Chondrocyte (in vitro differentiated cells): ENCODE data around the gene JAK1. TPM values are rescaled to one million over a fixed set of nuclear protein-coding genes. Genes with fewer than 3 reads are reported as not detected.

Source experiments
- DNase-seq: peaks from one replicate; pipeline ENCODE4 v3.0.0; 2021; ENCODE audit warnings: mixed read lengths, low spot score
- H3K27ac Mint-ChIP-seq: one replicate; pipeline ENCODE4 v1.8.0; 2021; ENCODE audit warnings: mild to moderate bottlenecking, moderate library complexity, mixed read lengths; ENCODE audit not compliant: unreplicated experiment
- H3K27me3 Mint-ChIP-seq: 2 replicates; pipeline ENCODE4 v1.8.0; 2021; ENCODE audit warnings: low read depth, mixed read lengths
- H3K36me3 Mint-ChIP-seq: 2 replicates; pipeline ENCODE4 v1.8.0; 2021; ENCODE audit warnings: low read depth, mixed read lengths
- H3K4me1 Mint-ChIP-seq: 2 replicates; pipeline ENCODE4 v1.8.0; 2021; ENCODE audit warnings: low read depth, mild to moderate bottlenecking, mixed read lengths
- H3K4me3 Mint-ChIP-seq: one replicate; pipeline ENCODE4 v1.8.0; 2021; ENCODE audit warnings: mild to moderate bottlenecking, moderate library complexity, mixed read lengths; ENCODE audit not compliant: unreplicated experiment
- H3K9me3 Mint-ChIP-seq: 2 replicates; pipeline ENCODE4 v1.8.0; 2021; ENCODE audit warnings: low read depth, mixed read lengths
- total RNA-seq: library from RNA; stranded (reverse); gene quantifications from 3 replicates; pipeline ENCODE4 v1.2.1, GENCODE V29; 2021
- TF ChIP-seq, protein P1 (sequence below): fragments of 200-600 bp; sonication (generic); IDR thresholded peaks from 2 replicates; pipeline ENCODE4 v1.5.0; 2021; ENCODE audit warnings: antibody characterized with exemption, mild to moderate bottlenecking, moderate library complexity

Gene JAK1
- total RNA-seq, 1 donor from 2014 or later, result 112 TPM

GRCh38 chr1:64890699-64891447 is 75.5 kb downstream of the JAK1 start:
- no peak for DNase-seq
- TF ChIP-seq, protein P1, sequence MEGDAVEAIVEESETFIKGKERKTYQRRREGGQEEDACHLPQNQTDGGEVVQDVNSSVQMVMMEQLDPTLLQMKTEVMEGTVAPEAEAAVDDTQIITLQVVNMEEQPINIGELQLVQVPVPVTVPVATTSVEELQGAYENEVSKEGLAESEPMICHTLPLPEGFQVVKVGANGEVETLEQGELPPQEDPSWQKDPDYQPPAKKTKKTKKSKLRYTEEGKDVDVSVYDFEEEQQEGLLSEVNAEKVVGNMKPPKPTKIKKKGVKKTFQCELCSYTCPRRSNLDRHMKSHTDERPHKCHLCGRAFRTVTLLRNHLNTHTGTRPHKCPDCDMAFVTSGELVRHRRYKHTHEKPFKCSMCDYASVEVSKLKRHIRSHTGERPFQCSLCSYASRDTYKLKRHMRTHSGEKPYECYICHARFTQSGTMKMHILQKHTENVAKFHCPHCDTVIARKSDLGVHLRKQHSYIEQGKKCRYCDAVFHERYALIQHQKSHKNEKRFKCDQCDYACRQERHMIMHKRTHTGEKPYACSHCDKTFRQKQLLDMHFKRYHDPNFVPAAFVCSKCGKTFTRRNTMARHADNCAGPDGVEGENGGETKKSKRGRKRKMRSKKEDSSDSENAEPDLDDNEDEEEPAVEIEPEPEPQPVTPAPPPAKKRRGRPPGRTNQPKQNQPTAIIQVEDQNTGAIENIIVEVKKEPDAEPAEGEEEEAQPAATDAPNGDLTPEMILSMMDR, result no peak
- Mint-ChIP-seq H3K27me3 (no peaks in the 10 kb centered on the region), H3K4me1 (peaks cover 82% of the 10 kb centered on the region), H3K9me3 (no peaks in the 10 kb centered on the region), H3K36me3 (no peaks in the 10 kb centered on the region), H3K27ac (peak overlapping the region; percentile 95), H3K4me3 (peak overlapping the region; percentile 3)

GRCh38 chr1:64887689-64888217 is 78.6 kb downstream of the JAK1 start:
- TF ChIP-seq, protein P1, result no peak
- Mint-ChIP-seq H3K27ac (no peak overlapping the region), H3K36me3 (peaks cover 8% of the 10 kb centered on the region), H3K9me3 (no peaks in the 10 kb centered on the region), H3K4me3 (no peak overlapping the region), H3K4me1 (peaks cover 57% of the 10 kb centered on the region), H3K27me3 (no peaks in the 10 kb centered on the region)
- DNase-seq, result no peak

- H3K36me3 Mint-ChIP-seq, result peaks cover 8% of the 10 kb centered on the region
- H3K9me3 Mint-ChIP-seq, result no peaks in the 10 kb centered on the region
- no peak for DNase-seq
- TF ChIP-seq, protein P1, result no peak
- no peaks in the 10 kb centered on the region for H3K27me3 Mint-ChIP-seq
- peaks cover 48% of the 10 kb centered on the region for H3K4me1 Mint-ChIP-seq
- no peak overlapping the region for H3K27ac Mint-ChIP-seq
- no peak overlapping the region for H3K4me3 Mint-ChIP-seq
These were observed 79.5 kb downstream of the JAK1 start for GRCh38 chr1:64886877-64887276.

- no peak for DNase-seq
- Mint-ChIP-seq H3K36me3 (peaks cover 8% of the 10 kb centered on the region), H3K27ac (no peak overlapping the region), H3K27me3 (no peaks in the 10 kb centered on the region), H3K9me3 (no peaks in the 10 kb centered on the region), H3K4me3 (no peak overlapping the region), H3K4me1 (peaks cover 36% of the 10 kb centered on the region)
- TF ChIP-seq, protein P1, result no peak
These were observed 80.7 kb downstream of the JAK1 start for GRCh38 chr1:64885648-64886047.

GRCh38 chr1:64884261-64885040 is 81.9 kb downstream of the JAK1 start:
- TF ChIP-seq, protein P1, result no peak
- Mint-ChIP-seq H3K27me3 (no peaks in the 10 kb centered on the region), H3K36me3 (peaks cover 8% of the 10 kb centered on the region), H3K4me1 (peaks cover 24% of the 10 kb centered on the region), H3K27ac (no peak overlapping the region), H3K4me3 (no peak overlapping the region), H3K9me3 (no peaks in the 10 kb centered on the region)
- no peak for DNase-seq
